ENCODE data around the gene NECAP2.
"Not testable (repeated sequence)": the region's sequence is repeated elsewhere in the genome, so short reads cannot be mapped to it uniquely, and the experiment has no call there.

NECAP2 gene

DNA sequence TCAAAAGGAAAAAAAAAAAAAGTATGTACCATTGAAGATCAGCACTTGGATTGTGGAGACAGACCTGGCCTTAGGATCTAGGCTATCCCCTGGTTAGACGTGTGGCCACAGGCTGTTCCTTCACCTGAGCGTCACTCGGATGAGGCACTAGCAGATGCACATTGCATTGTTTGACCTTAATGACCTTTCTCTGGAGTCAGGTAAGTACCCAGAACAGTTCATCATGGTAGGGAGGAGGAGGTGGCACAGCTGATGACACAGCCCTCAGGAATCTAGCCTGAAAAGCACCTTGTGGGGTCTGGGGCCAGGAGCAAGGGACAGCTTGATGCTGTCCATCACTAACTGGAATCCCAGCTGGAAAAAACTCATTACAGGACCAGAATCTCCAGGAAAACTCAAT lies 21.2 kb downstream of the NECAP2 start:
- no peak for DNase-seq (ENCODE audit: low read depth)

DNA sequence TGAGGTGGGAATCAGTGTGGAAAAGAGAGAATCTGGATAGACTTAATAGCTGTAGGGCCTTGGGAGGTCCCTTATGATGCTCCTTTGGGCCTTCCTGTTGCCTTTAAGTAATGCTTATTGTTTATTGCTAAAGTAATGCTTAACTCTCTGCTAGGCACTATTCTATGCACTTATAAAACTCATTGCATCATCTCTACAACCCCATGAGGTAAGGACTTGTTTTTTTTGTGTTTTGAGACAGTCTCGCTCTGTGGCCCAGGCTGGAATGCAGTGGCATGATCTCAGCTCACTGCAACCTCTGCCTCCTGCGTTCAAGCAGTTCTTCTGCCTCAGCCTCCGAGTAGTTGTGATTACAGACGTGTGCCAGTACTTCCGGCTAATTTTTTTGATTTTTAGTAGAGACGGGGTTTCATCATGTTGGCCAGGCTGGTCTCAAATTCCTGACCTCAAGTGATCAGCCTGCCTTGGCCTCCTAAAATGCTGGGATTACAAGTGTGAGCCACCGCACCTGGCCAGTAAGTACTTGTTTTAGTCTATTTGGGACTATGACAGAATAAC lies 22.3 kb downstream of the NECAP2 start:
- no peak for DNase-seq (ENCODE audit: low read depth)

DNA sequence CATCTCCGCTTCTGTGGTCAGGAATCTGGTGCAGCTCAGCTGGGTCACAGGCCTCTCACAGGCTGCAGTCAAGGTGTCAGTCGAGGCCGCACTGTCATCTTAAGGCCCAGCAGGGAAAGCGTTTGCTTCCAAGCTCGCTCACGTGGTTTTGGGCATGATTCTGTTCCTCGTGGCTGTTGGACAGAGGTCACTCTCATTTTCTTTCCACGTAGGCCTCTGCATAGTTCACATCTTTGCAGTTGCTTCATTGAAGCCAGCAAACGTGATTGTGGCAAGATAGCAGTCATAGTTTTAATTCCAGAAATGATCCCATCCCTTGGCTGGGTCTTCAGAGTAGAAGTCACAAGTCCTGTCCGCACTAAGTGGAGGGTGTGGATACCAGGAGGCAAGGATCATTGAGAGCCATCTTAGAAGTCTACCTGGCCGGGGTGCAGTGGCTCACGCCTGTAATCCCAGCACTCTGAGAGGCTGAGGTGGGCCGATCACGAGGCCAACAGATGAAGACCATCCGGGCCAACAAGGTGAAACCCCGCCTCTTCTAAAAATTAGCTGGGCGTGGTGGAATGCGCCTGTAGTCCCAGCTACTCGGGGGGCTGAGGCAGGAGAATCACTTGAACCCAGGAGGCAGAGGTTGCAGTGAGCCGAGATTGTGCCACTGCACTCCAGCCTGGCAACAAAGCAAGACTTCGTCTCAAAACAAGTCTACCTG lies 24.5 kb downstream of the NECAP2 start:
- peak; percentile 15 for DNase-seq (ENCODE audit: low read depth)

DNA sequence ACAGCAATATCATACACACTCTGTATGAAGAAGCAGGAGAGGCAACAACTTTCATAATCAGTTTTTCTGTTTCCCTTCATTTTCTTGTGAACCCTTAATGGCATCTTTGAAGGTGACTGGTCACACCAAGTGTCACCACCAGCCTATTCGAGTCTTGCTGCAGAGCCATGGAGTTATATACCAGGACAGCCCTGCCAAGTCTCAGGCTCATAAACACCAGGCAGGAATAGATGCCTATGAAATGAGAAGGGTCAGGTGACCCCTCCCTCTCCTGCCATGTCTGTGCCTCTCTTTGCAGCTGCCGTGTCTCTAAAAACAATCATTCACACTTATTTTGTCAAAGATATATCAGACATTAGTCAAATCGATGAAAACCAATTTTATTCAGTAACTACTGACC lies 28.0 kb downstream of the NECAP2 start:
- DNase-seq (ENCODE audit: low read depth): no peak

DNA sequence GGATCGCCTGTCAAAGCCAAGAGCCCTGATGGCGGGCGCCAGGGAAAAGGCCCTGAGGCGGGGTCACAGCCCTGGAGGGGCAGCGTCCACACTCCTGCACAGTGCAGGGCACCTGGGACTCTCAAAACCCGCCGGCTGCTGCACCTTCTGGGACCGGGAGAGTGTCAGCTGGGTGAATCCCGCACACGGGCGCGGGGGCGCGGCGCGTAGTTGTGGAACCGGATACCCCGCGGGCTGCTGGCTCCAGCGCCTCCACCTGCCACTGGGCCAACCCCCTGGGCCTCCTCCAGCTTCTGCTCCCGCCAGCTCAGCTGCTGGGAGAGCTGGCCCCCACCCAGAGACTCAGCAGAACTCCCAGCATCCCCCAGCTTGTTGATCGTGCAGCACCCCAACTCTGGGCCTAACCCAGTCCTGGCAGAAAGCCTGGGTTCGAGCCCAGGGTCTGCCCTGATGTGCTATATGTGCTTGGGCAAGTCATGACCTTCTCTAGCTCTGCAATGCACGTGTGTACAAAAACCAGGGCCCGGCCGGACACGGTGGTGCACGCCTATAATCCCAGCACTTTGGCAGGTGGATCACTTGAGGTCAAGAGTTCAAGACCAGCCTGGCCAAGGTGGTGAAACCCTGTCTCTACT lies 33.8 kb downstream of the NECAP2 start:
- no peak for DNase-seq (ENCODE audit: low read depth)

DNA sequence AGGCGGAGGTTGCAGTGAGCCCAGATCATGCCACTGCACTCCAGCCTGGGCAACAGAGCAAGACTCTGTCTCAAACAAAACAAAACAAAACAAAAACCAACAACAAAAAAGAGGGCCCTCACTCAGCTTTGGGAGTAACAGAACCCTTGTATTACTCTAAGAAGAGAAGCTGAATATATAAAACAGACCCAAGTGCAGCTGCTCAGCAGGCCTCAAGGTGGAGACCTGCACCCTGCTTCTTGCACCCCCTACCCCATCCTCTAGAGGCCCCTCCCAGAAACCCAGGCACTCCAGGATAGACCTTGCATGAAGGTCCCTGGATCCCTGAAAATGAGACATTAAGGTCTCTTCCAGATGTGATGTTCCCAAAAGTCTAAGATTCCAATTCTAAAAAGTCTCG lies 34.4 kb downstream of the NECAP2 start:
- not testable (repeated sequence) for DNase-seq (ENCODE audit: low read depth)

DNA sequence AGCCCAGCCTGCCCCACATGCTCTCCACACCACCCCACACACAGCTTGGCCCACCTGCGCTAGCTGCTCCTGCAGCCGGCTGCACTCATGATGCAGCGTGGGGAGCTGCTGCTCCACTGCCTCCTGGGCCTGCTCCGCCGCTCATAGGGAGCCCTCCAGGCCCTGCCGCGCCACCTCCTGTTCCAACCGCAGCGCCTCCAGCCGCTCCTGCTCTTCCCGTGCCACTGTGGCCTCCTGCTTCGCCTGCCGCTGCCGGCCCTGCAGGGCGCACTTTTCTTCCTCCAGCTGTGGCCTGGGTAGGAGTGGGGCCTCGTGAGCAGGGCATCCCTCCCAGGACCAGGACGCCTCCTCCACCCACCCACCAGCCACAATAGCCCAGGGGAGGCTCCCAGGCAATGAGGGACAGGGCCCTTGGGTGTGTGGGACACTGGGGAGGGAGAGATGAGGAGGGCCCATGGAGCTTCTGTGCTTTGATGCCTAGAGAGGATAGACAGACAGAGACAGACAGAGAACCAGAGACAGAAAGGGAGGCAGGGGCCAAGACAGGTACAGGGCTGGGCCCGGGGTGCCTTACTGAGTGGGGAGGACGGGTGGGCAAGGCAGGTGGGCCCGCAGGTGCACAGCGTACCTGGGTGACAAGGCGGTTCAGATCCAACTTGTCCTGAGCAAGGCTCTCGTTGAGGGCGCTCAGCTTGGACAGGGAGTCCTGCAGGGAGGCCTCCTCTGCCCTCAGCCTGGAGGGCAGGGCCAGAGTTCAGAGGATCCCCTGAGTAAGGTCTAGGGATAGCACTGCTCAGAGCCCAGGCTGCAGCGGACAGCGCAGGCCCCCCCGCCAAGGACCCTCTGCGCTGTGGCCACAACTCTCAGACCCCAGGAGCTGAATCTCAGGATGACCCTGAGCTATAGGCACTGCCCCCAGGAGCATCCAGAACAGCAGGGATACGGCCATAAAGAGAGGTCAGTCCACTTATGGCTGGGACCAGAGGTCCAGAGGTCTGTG lies 35.5 kb downstream of the NECAP2 start:
- DNase-seq (ENCODE audit: low read depth): not testable (repeated sequence)

DNA sequence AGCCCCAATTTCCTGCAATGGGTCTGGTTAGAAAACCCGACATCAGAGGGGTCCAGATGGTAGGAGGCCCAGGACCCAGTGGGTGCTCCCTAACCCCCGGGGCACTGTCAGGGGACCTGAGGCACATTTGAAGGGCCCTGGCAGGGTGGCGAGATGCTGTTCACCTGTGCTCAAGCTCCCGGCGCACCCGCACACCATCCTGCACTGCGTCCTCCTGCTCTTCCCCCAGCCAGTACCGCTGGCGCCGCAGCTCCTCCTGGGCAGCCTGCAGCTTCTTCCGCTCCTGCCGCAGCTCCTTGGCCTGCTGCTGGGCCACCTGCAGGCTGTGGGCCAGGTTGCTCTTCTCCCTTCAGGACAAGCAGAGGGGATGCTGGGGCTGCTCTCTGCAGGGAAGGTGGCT lies 37.6 kb downstream of the NECAP2 start:
- DNase-seq (ENCODE audit: low read depth): no peak

DNA sequence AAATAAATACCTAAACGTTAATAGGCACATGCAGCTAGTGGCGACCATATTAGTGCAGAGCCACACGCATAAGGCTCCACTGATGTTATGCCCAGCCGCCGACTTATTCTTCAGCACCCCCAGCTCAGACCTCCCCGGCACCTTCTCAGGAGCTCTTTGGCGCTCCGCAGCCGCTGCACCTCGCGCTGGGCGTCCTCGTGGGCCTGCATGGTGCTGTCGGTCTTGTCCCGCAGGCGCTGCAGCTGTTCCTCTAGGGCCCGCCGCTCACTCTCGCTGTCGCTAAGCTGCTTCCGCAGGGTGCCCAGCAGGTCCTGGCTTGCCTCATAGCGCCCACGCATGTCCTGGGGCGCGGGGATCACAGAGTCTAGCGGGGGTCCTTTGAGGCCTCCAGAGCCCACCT lies 42.6 kb downstream of the NECAP2 start:
- DNase-seq (ENCODE audit: low read depth): not testable (repeated sequence)

DNA sequence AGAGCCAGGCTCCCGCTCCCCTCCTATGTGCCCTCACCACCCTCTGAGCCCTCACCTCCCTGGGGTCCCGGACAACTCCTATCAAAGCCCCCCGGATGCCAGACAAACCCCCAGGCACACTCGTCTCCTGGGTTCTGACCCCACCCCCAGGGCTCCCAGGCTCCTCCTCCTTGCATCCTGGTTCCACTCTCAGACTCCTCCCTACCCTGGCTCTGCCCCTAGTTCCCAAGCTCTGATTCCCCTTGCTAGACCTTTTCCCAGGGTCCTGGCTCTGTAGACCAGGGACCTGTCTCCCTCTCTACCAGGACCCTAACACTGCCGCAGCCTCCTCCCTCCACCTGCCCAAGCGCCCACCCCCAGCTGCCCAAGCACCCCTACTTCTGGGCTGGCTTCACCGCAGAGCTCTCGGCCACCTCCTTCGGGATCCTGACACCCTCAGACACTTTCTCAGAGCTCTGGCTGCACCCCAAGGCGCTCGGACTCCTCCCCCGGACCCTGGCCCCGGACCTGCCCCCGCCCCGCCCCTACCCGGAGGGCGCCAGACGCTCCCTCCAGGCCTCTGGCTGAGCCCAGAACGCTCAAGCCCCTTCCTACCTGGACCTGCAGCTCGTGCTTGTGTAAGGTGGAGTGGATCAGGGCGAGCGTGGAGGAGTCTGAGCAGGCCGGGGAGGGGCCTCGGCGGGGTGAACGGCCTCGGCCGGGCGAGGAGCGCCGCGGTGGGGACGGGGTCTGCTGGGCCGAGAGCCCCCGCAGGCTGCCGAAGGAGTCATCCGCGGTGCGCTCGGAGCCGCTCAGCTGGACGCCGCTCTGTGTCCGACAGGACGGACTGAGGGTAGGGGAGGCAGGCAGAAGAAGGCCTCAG lies 43.3 kb downstream of the NECAP2 start:
- not testable (repeated sequence) for DNase-seq (ENCODE audit: low read depth)

DNA sequence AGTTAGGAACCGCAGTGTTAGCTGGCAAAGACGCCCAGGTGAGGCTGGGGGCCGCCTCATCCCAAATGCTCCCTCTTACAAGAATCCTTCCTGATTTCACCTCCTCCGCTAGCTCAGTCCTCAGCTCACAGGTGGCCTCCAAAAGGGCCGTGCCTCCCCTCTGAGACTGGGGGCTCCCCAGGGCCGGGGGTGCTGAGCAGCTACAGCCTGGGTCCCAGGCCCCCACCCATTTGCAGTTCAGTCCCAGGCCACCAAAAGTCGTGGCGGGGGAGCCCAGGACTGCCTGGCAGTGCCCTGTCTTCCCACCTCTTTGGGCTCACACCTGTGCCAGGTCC lies 43.9 kb downstream of the NECAP2 start:
- DNase-seq (ENCODE audit: low read depth): no peak

DNA sequence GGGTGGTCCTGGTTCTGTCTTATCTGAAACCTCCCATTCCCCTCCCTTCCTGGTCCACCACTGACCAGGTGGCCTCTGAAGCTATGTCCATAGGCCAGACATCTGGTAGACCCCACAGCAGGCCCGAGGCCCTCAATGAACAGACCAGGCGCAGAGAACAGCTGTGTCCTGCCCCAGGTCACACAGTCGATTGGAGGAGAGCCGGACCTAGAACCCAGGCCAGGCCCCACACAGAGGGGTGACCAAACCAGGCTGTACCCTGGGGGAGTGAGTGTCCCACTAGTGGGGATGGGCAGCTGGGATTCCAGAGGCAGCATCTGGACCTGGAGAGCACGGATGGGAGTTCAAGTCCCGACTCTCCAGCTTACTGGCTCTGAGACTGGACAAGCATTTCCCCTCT lies 44.4 kb downstream of the NECAP2 start:
- no peak for DNase-seq (ENCODE audit: low read depth)

DNA sequence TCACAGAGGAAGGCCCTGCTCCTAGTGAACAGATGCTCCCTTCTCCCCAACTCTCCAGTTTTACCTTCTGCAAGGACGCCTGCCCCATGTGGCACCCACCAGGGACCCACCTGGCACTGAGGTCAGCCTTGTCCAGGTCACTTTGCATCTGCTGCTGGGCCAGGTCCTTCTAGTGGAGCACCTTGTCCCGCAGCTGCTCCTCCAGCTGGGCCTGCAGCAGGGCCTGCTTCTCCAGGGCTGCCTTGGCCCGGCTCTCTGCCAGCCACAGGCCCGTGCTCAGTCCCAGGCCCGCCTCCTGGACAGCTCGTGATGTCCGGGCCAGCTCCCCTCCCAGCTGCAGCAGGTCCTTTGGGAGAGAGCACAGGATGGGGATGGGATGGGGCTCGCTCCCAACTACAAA lies 45.8 kb downstream of the NECAP2 start:
- not testable (repeated sequence) for DNase-seq (ENCODE audit: low read depth)

DNA sequence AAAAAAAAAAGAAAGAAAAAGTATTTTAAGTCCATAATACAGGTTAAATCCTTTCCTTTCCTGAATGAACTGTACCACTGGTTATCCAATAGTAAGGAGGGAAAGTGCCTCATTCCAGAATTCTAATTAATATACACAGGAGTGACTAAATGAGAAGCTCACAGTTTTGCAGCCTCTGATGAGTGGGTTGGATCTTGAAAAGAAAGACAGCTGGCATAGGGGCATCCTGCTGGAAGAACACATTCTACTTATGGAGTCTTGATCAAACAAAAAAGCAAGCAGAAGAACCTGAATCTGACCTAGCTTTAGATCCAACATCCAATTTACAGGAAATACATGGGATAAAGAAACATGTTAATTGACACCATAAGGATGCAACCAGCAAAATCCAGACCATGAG lies 46.5 kb downstream of the NECAP2 start:
- DNase-seq (ENCODE audit: low read depth): not testable (repeated sequence)

DNA sequence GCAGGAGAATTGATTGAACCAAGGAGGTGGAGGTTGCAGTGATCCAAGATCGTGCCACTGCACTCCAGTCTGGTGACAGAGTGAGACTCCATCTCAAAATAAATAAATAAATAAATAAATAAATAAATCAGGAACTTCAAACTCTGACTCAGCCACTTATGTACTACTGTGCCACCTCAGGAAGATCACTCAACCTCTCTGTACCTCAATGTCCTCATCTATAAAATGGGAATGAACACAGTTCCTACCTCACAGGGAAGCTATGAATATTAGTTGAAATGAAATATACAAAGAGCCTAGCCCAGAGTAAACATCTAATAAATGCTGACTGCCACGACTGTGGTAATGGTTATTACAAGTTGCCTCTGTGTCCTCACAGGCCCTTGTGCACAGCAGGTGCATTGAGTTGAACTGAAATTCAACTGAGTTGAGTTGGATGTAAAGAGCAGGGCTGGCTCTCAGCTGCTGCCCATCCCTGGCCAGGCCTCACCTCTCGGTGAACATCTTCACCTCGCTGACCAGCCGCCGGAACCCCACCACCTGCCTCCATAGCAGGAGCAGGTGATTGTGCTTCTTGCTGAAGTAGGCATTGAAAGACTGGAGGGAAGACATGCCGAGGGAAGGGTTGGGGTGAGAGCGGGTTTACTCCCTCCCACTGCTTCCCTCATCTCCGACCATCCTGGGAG lies 48.8 kb downstream of the NECAP2 start:
- not testable (repeated sequence) for DNase-seq (ENCODE audit: low read depth)

DNA sequence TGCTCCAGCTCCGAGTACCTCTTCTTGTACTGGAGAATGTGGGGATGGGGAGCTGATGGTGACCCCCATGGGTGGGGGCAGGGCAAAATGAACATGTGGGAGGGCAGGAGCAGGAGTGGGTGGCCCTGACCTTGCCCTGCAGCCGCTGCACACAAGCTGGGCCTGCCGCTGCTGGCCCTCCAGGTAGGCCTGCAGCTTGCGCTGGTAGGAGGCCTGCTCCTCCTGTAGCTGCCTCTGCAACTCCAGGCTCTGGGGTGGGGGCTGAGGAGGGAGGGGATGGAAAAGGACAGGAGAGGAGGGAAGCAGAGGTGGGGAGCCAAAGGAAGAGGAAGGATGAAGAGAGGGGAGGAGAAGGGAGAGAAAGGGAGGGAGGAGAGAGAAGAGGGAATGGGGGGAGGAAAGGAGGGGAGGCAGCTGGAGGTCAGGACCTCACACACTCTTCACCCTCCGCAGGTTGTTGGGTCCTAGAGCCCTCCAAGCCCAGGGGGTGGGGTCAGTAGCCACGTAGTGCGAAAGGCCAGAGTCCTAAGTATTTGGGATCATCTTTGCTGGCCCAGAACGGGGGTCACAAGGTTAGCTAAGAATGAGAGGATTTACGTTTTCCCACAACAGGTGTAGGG lies 50.6 kb downstream of the NECAP2 start:
- DNase-seq (ENCODE audit: low read depth): no peak

DNA sequence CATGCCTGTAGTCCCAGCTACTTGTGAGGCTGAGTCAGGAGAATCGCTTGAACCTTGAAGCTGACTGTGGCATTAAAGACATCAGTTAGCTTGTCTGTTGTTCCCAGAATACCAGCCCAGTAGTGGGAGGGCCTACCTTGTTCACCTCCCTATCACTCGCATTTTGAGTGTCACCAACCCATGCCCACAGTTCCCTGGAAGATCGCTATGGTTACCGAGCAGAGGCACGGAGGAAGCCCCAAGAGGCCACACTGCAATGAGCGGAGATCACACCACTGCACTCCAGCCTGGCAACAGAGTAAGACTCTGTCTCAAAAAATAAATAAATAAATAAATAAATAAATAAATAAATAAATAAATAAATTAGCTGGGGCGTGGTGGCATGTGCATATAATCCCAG lies 52.4 kb downstream of the NECAP2 start:
- not testable (repeated sequence) for DNase-seq (ENCODE audit: low read depth)

DNA sequence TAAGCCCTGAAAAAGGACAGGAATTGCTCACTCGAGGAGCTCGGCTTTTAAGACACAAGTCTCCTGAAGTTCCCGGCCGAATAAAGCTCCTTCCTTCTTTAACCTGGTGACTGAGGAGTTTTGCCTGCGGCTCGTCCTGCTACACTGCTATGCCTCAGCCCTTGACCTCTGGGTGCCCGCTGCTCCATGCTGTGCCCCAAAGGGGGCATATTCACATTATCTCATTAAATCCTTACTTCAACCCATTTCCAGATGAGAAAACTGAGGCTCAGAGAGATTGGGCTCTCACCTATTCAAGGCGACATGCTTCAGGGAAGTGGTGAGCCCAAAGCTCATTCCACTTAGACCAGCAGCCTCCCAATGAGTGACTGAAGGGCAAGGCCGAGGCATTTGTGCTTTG lies 53.2 kb downstream of the NECAP2 start:
- DNase-seq (ENCODE audit: low read depth): not testable (repeated sequence)

DNA sequence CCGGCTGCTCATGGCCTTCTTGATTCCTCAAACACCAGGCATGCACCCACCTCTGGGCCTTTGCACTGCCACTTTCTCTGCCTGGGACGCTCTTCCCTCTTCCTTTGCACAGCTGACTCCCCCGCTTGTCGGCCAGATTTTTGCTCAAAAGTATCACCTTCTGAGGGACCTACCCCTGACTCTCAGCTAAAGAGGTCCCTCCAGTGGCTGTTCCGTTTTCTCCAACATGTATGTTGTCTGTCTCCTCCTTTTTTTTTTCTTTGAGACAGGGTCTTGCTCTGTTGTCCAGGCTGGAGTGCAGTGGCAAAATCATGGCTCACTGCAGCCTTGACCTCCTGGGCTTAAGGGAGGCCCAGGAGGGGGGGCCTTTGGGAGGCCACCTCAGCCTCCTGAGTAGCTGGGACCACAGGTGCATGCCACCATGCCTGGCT lies 57.0 kb downstream of the NECAP2 start:
- not testable (repeated sequence) for DNase-seq (ENCODE audit: low read depth)

DNA sequence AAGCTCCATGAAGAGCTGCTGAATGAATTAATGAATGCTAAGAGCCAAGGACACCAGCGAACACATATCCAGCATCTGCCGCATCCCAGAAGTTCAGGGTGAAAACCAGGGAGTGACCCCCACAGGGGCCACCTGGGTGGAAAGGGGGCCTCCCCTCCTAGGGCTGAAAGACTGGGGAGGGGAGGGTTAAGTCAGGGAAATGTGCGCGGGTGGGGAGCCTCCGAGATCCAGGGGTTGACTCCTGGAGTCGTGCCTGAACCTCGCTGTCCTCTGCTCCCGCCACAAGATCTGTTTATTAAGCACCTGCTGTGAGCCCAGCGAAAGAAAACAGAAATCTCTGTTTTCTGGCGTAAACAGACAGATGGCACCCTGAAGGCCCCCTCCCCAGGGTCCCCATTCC lies 57.5 kb downstream of the NECAP2 start:
- DNase-seq (ENCODE audit: low read depth): not testable (repeated sequence)

All from fibroblast of gingiva (primary cell).